Subcutaneous abdominal adipose tissue (tissue), 5 donors: ENCODE results near the gene C3orf20.
"Not testable (repeated sequence)": the region's sequence is repeated elsewhere in the genome, so short reads cannot be mapped to it uniquely, and the experiment has no call there.

ENCODE experiments used
- H3K27ac ChIP-seq: one replicate; pipeline ENCODE4 v1.7.0; 2013; ENCODE audit warnings: low read depth, mild to moderate bottlenecking, inconsistent platforms, low read length, moderate library complexity
- H3K27me3 ChIP-seq, 5 donors: one replicate each; pipeline ENCODE4 v1.7.0; 2013; ENCODE audit warnings: low read length in 5 of 5, inconsistent platforms in 1 of 5; ENCODE audit not compliant: control insufficient read depth in 5 of 5, insufficient read depth in 4 of 5
- H3K36me3 ChIP-seq, 5 donors: one replicate each; pipeline ENCODE4 v1.7.0; 2013; ENCODE audit warnings: low read length in 5 of 5; ENCODE audit not compliant: control insufficient read depth in 5 of 5, insufficient read depth in 5 of 5
- H3K4me1 ChIP-seq, 5 donors: one replicate each; pipeline ENCODE4 v1.7.0; 2013; ENCODE audit warnings: low read length in 5 of 5, mild to moderate bottlenecking in 3 of 5, moderate library complexity in 1 of 5; ENCODE audit not compliant: control insufficient read depth in 5 of 5, insufficient read depth in 5 of 5
- H3K4me3 ChIP-seq, 5 donors: one replicate each; pipeline ENCODE4 v1.7.0; 2013; ENCODE audit warnings: low read length in 5 of 5, low read depth in 1 of 5
- H3K9ac ChIP-seq, 5 donors: one replicate each; pipeline ENCODE4 v1.7.0; 2013; ENCODE audit warnings: low read length in 5 of 5, mild to moderate bottlenecking in 4 of 5, moderate library complexity in 3 of 5
- H3K9me3 ChIP-seq, 5 donors: one replicate each; pipeline ENCODE4 v1.7.0; 2013; ENCODE audit warnings: low read length in 5 of 5; ENCODE audit not compliant: control insufficient read depth in 5 of 5
- donor health status: healthy.
- donor health status: healthy.
- donor health status: healthy.
- donor health status: healthy.
- donor health status: healthy.

C3orf20 gene

GRCh38 chr3:14647976-14648955 lies 26.7 kb upstream of the C3orf20 start:
- Histone ChIP-seq H3K27ac (no peak overlapping the region), H3K9ac (no peak overlapping the region)

GRCh38 chr3:14649466-14649865 lies 25.5 kb upstream of the C3orf20 start:
- Histone ChIP-seq H3K9ac (no peak overlapping the region), H3K4me3 (no peak overlapping the region), H3K9me3 (no peaks in the 10 kb centered on the region), H3K36me3 (peaks cover 0 to 2% (median 0%) of the 10 kb centered on the region in 5 donors), H3K4me1 (peaks cover 0 to 40% (median 31%) of the 10 kb centered on the region in 5 donors), H3K27ac (no peak overlapping the region), H3K27me3 (no peaks in the 10 kb centered on the region)

More at GRCh38 chr3:14647976-14648955, 26.7 kb upstream of the C3orf20 start:
- Histone ChIP-seq H3K4me1 (peaks cover 0 to 34% (median 21%) of the 10 kb centered on the region in 5 donors), H3K36me3 (no peaks in the 10 kb centered on the region), H3K9me3 (no peaks in the 10 kb centered on the region), H3K27me3 (peaks cover 0 to 3% (median 0%) of the 10 kb centered on the region in 5 donors), H3K4me3 (no peak overlapping the region)

- Histone ChIP-seq H3K4me1 (peaks cover 0 to 40% (median 31%) of the 10 kb centered on the region in 5 donors), H3K9me3 (no peaks in the 10 kb centered on the region), H3K27me3 (no peaks in the 10 kb centered on the region), H3K9ac (no peak overlapping the region), H3K36me3 (peaks cover 4 to 7% (median 5%) of the 10 kb centered on the region in 5 donors), H3K27ac (no peak overlapping the region), H3K4me3 (no peak overlapping the region)
Observed at GRCh38 chr3:14650193-14650592, 24.7 kb upstream of the C3orf20 start.

- Histone ChIP-seq H3K4me1 (peaks cover 0 to 40% (median 31%) of the 10 kb centered on the region in 5 donors), H3K9ac (peak within 1 kb of the TSS; percentile 98 to 99 (median 98)), H3K36me3 (peaks cover 18 to 21% (median 19%) of the 10 kb centered on the region in 5 donors), H3K4me3 (peak within 1 kb of the TSS; percentile 76 to 100 (median 99)), H3K27ac (peak within 1 kb of the TSS; percentile 90), H3K27me3 (no peaks in the 10 kb centered on the region), H3K9me3 (no peaks in the 10 kb centered on the region)
Observed at GRCh38 chr3:14651440-14652251, 23.3 kb upstream of the C3orf20 start, which contains the start of gene CCDC174. Gene CCDC174 (plus strand): TSS chr3:14651762. CDS start chr3:14651837, 75 bp downstream.

- H3K27me3 ChIP-seq, H3K9me3 ChIP-seq: not testable (repeated sequence)
- H3K9ac ChIP-seq = peak overlapping the region; percentile 98 to 99 (median 98)
- peaks cover 0 to 40% (median 31%) of the 10 kb centered on the region in 5 donors for H3K4me1 ChIP-seq
- H3K36me3 ChIP-seq = peaks cover 25 to 29% (median 26%) of the 10 kb centered on the region in 5 donors
- peak overlapping the region; percentile 76 to 100 (median 99) for H3K4me3 ChIP-seq
- peak overlapping the region; percentile 90 for H3K27ac ChIP-seq
Observed at GRCh38 chr3:14652360-14652907, 22.5 kb upstream of the C3orf20 start.

GRCh38 chr3:14657579-14657978 lies 17.4 kb upstream of the C3orf20 start:
- no peak overlapping the region for H3K9ac ChIP-seq
- no peaks in the 10 kb centered on the region for H3K9me3 ChIP-seq
- peaks cover 49 to 81% (median 74%) of the 10 kb centered on the region in 5 donors for H3K36me3 ChIP-seq
- H3K27me3 ChIP-seq = no peaks in the 10 kb centered on the region
- peaks cover 0 to 17% (median 14%) of the 10 kb centered on the region in 5 donors for H3K4me1 ChIP-seq
- no peak overlapping the region for H3K27ac ChIP-seq
- H3K4me3 ChIP-seq = no peak overlapping the region

- no peak overlapping the region for H3K27ac ChIP-seq
- H3K4me1 ChIP-seq = peaks cover 0 to 3% (median 0%) of the 10 kb centered on the region in 5 donors
- H3K36me3 ChIP-seq = peaks cover 57 to 95% (median 88%) of the 10 kb centered on the region in 5 donors
- no peaks in the 10 kb centered on the region for H3K9me3 ChIP-seq
- H3K4me3 ChIP-seq = no peak overlapping the region
- H3K9ac ChIP-seq = peak overlapping the region in 1 of 5 donors; percentile 35
- H3K27me3 ChIP-seq = no peaks in the 10 kb centered on the region
Observed at GRCh38 chr3:14658978-14659377, 16.0 kb upstream of the C3orf20 start.

GRCh38 chr3:14660942-14661341 lies 14.0 kb upstream of the C3orf20 start:
- Histone ChIP-seq H3K9me3 (no peaks in the 10 kb centered on the region), H3K27me3 (no peaks in the 10 kb centered on the region), H3K4me1 (no peaks in the 10 kb centered on the region), H3K4me3 (no peak overlapping the region), H3K9ac (no peak overlapping the region), H3K27ac (no peak overlapping the region), H3K36me3 (peaks cover 59 to 100% (median 95%) of the 10 kb centered on the region in 5 donors)

- Histone ChIP-seq H3K9ac (peak overlapping the region in 1 of 5 donors; percentile 42), H3K36me3 (peaks cover 60 to 99% (median 96%) of the 10 kb centered on the region in 5 donors), H3K27me3 (no peaks in the 10 kb centered on the region), H3K9me3 (no peaks in the 10 kb centered on the region), H3K4me3 (no peak overlapping the region), H3K27ac (no peak overlapping the region), H3K4me1 (no peaks in the 10 kb centered on the region)
Observed at GRCh38 chr3:14663396-14664135, 11.4 kb upstream of the C3orf20 start.
